Mesenchymal stem cell (in vitro differentiated cells and primary cell): ENCODE measurements around the gene MXD1. TPM values are rescaled to one million over a fixed set of nuclear protein-coding genes. Genes with fewer than 3 reads are reported as not detected.

Experiments used
- DNase-seq: peaks from one replicate; pipeline ENCODE4 v3.0.0-alpha.2; 2013
- H2AFZ ChIP-seq: one replicate; pipeline ENCODE4 v1.6.1; 2013; ENCODE audit warnings: low read depth, mild to moderate bottlenecking, control low read depth, inconsistent platforms, low read length, moderate library complexity
- H2AK5ac ChIP-seq: 2 replicates; pipeline ENCODE4 v1.6.1; 2013; ENCODE audit warnings: low read length, moderate library complexity, mild to moderate bottlenecking, inconsistent platforms; ENCODE audit not compliant: severe bottlenecking
- H2BK120ac ChIP-seq: one replicate; pipeline ENCODE4 v1.6.1; 2013; ENCODE audit warnings: low read depth, mild to moderate bottlenecking, inconsistent platforms, low read length, moderate library complexity
- H2BK12ac ChIP-seq, 2 experiments: one replicate each; pipeline ENCODE4 v1.6.1; 2013; ENCODE audit warnings: inconsistent platforms in 2 of 2, low read length in 2 of 2, mild to moderate bottlenecking in 2 of 2, moderate library complexity in 2 of 2, control low read depth in 1 of 2
- H2BK15ac ChIP-seq: one replicate; pipeline ENCODE4 v1.6.1; 2013; ENCODE audit warnings: mild to moderate bottlenecking, low read depth, inconsistent platforms; ENCODE audit not compliant: poor library complexity, severe bottlenecking
- H2BK5ac ChIP-seq: 2 replicates; pipeline ENCODE4 v1.6.1; 2013; ENCODE audit warnings: low read depth, mild to moderate bottlenecking, low read length, control low read depth, inconsistent platforms; ENCODE audit not compliant: poor library complexity, severe bottlenecking
- H3K14ac ChIP-seq, 2 experiments: one replicate each; pipeline ENCODE4 v1.6.1; 2013; ENCODE audit warnings: inconsistent platforms in 2 of 2, low read length in 2 of 2, control low read depth in 1 of 2, mild to moderate bottlenecking in 1 of 2, moderate library complexity in 1 of 2
- H3K18ac ChIP-seq, 2 experiments: one replicate each; pipeline ENCODE4 v1.6.1; 2013; ENCODE audit warnings: inconsistent platforms in 2 of 2, low read length in 2 of 2, control low read depth in 1 of 2, low read depth in 1 of 2, mild to moderate bottlenecking in 1 of 2
- H3K23ac ChIP-seq, 2 experiments: one replicate each; pipeline ENCODE4 v1.6.1; 2013; ENCODE audit warnings: inconsistent platforms in 2 of 2, low read length in 2 of 2, mild to moderate bottlenecking in 2 of 2, moderate library complexity in 2 of 2, control low read depth in 1 of 2
- H3K27ac ChIP-seq: 2 replicates; pipeline ENCODE4 v1.5.1; 2013; ENCODE audit warnings: mild to moderate bottlenecking, moderate library complexity, low read length, control low read depth, inconsistent platforms; ENCODE audit not compliant: poor library complexity, severe bottlenecking
- H3K27me3 ChIP-seq, 2 experiments: 2 replicates each; pipeline versions ENCODE4 v1.6.1 to v1.7.0; 2013; ENCODE audit warnings: low read length in 2 of 2, mild to moderate bottlenecking in 2 of 2, moderate library complexity in 2 of 2, control low read depth in 1 of 2, inconsistent platforms in 1 of 2; ENCODE audit not compliant: control insufficient read depth in 1 of 2, insufficient read depth in 1 of 2
- H3K36me3 ChIP-seq, 2 experiments: 2 replicates each; pipeline versions ENCODE4 v1.6.1 to v1.7.0; 2013; ENCODE audit warnings: low read length in 2 of 2, control low read depth in 1 of 2, inconsistent platforms in 1 of 2, low read depth in 1 of 2, mild to moderate bottlenecking in 1 of 2; ENCODE audit not compliant: insufficient read depth in 2 of 2, control insufficient read depth in 1 of 2
- H3K4ac ChIP-seq, 2 experiments: one replicate each; pipeline ENCODE4 v1.6.1; 2013; ENCODE audit warnings: inconsistent platforms in 2 of 2, low read length in 2 of 2, mild to moderate bottlenecking in 2 of 2, moderate library complexity in 2 of 2, control low read depth in 1 of 2, low read depth in 1 of 2
- H3K4me1 ChIP-seq: 2 replicates; pipeline ENCODE4 v1.6.1; 2013; ENCODE audit warnings: low read depth, low read length, control low read depth; ENCODE audit not compliant: control insufficient read depth, insufficient read depth
- H3K4me2 ChIP-seq: 2 replicates; pipeline ENCODE4 v1.6.1; 2013; ENCODE audit warnings: low read length, mild to moderate bottlenecking, inconsistent platforms; ENCODE audit not compliant: poor library complexity, severe bottlenecking
- H3K4me3 ChIP-seq, 2 experiments: 2 replicates each; pipeline versions ENCODE4 v1.5.1 to v1.7.0; 2013; ENCODE audit warnings: low read length in 2 of 2, mild to moderate bottlenecking in 2 of 2, control low read depth in 1 of 2, low read depth in 1 of 2; ENCODE audit not compliant: insufficient read depth in 1 of 2
- H3K79me1 ChIP-seq: replicated peaks from 2 replicates; pipeline ENCODE4 v1.6.1; 2013; ENCODE audit warnings: mild to moderate bottlenecking, control low read depth, low read length, inconsistent platforms; ENCODE audit not compliant: poor library complexity, severe bottlenecking
- H3K9ac ChIP-seq: 2 replicates; pipeline ENCODE4 v1.7.0; 2013; ENCODE audit warnings: mild to moderate bottlenecking, low read length, moderate library complexity
- H3K9me3 ChIP-seq: 2 replicates; pipeline ENCODE4 v1.7.0; 2013; ENCODE audit warnings: mild to moderate bottlenecking, low read length; ENCODE audit not compliant: control insufficient read depth
- H4K8ac ChIP-seq: one replicate; pipeline ENCODE4 v1.6.1; 2013; ENCODE audit warnings: inconsistent platforms, mild to moderate bottlenecking, low read length, moderate library complexity
- H4K91ac ChIP-seq: one replicate; pipeline ENCODE4 v1.6.1; 2013; ENCODE audit warnings: mild to moderate bottlenecking, low read length, inconsistent platforms
- WGBS: methylation state at CpG from one replicate; pipeline ENCODE4 v1.1.7; 2013; ENCODE audit warnings: mixed read lengths; 5-methylcytosine and 5-hydroxymethylcytosine counted together
- small RNA-seq: library from polyadenylated mRNA; stranded (forward); fragments of <200 nt; extraction: miRNeasy Mini kit (QIAGEN cat#:217004); gene quantifications from one replicate; pipeline ENCODE3, GENCODE V24; 2013; ENCODE audit warnings: low read depth

MXD1 gene

DNA sequence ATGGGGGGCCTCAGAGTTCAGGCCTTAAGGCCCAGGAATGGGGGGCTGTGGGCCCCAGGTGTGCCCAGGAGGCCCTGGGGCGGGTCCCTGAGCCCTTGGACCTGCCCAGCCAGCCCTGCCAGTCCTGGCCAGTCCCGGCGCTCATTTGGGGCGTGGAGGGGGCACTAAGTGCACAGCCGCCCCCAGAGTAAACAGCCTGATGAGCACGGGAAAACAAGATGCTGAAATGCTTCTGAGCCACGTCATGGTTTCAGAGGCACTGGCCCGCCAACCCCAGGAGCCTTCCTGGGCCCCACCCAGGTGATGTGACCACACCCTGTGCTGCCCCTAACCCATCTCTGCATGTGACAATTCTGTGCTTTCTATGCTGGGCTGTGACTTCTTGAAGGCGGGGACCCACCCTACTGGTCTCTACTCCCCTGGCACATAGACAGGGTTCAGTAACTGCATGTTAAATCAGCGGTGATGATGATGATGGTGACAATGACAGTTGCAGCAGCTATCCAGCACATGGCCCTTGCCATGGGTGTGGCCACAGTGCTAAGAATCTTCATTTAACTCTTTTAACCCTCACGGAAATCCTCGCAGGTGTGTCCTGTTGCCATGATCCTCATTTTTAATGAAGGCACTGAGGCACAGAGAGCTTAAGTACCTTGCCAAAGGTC is 74.7 kb downstream of the MXD1 start:
- H3K9me3 ChIP-seq = no peaks in the 10 kb centered on the region
- no peak overlapping the region for H3K4me2 ChIP-seq
- H2BK12ac ChIP-seq = no peak overlapping the region
- no peak overlapping the region for H3K4ac ChIP-seq
- DNase-seq = no peak
- H3K23ac ChIP-seq = no peak overlapping the region
- H3K18ac ChIP-seq = no peak overlapping the region
- H3K4me3 ChIP-seq = no peak overlapping the region
- no peaks in the 10 kb centered on the region for H3K4me1 ChIP-seq
- H4K91ac ChIP-seq = no peak overlapping the region
- no peaks in the 10 kb centered on the region for H3K27me3 ChIP-seq
- H3K27ac ChIP-seq = no peak overlapping the region
- no peaks in the 10 kb centered on the region for H3K79me1 ChIP-seq
- no peak overlapping the region for H3K14ac ChIP-seq
- no peak overlapping the region for H2AFZ ChIP-seq
- H2BK120ac ChIP-seq = no peak overlapping the region
- 91% methylated on average over 12 of the region's 12 CpGs for WGBS
- no peak overlapping the region for H3K9ac ChIP-seq
- no peak overlapping the region for H2BK15ac ChIP-seq
- peaks cover 7 to 10% of the 10 kb centered on the region in 2 experiments for H3K36me3 ChIP-seq
- H4K8ac ChIP-seq = no peak overlapping the region
- H2AK5ac ChIP-seq = no peak overlapping the region
- no peak overlapping the region for H2BK5ac ChIP-seq

Small RNAs within 50 kb of the gene (small RNA-seq; reads per million reads assigned to genes)
- not detected for gene RPL23AP92
